NB4 (cell line): ENCODE measurements around the gene FKBP4.

ENCODE experiments used
- DNase-seq: peaks from one replicate; pipeline ENCODE4 v3.0.0; 2010; ENCODE audit warnings: low read depth
- H3K4me3 ChIP-seq: one replicate; pipeline ENCODE4 v1.5.1; 2011; ENCODE audit warnings: mild to moderate bottlenecking, low read depth, low read length, moderate library complexity
- MYC ChIP-seq: IDR thresholded peaks from 2 replicates; pipeline ENCODE4 v1.6.1; 2011; ENCODE audit warnings: low read depth, low read length
- POLR2A ChIP-seq: IDR thresholded peaks from 2 replicates; pipeline ENCODE4 v1.6.1; 2011; ENCODE audit warnings: mild to moderate bottlenecking; ENCODE audit not compliant: insufficient read length; ENCODE audit errors: extremely low read depth
- TF ChIP-seq, protein P1 (sequence below): IDR thresholded peaks from 2 replicates; pipeline ENCODE4 v1.6.1; 2011; ENCODE audit warnings: low read depth, low read length
- TF ChIP-seq, protein P2 (sequence below): IDR thresholded peaks from one replicate; pipeline ENCODE4 v1.5.1; 2012; ENCODE audit warnings: low read depth, low read length

Gene FKBP4

DNA sequence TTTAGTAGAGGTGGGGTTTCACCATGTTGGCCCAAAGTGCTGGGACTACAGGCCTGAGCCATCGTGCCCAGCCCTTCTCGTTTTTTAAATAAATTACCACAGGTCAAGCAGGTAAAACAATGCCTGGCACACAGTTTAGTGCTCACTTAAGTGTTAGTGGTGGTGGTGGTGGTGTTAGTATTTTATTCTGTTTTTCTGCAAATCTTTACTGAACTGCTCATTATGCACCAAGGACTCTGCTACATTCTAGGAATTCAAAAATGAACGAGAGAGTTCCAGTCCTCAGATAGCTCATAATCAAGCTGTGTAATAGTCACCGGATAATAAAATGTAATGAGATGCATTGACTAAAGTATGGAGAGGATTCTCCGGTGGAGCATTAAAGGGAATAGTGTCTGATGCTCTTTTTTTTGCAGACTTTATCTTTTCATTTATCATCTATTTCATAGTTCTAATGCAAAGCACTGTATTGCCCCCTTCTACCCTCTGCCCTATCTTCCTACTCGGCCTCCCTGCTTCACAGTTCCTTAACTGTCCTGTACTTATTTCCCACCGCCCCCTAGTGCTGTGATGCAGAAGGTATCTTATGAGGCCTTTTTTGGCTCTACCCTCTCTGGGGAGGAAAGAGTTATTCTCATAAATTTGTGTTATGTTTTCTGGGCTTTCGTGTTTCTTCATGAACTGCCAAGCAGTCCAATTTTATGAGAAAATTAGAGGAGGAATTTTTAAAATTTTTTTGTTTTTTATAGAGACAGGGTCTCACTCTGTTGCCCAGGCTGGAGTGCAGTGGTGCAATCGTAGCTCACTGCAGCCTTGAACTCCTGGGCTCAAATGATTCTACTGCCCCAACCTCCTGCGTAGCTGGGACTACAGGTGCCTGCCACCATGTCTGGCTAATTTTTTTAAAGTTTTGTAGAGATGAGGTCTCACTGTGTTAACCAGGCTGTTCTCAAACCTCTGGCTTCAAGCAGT, 18.7 kb downstream of the FKBP4 start:
- TF ChIP-seq MYC (0 out of 2 replicates have a peak, but pooled peaks have one; percentile 14), POLR2A (no peak)
- TF ChIP-seq, protein P1, sequence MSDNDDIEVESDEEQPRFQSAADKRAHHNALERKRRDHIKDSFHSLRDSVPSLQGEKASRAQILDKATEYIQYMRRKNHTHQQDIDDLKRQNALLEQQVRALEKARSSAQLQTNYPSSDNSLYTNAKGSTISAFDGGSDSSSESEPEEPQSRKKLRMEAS, result no peak
- TF ChIP-seq, protein P2, sequence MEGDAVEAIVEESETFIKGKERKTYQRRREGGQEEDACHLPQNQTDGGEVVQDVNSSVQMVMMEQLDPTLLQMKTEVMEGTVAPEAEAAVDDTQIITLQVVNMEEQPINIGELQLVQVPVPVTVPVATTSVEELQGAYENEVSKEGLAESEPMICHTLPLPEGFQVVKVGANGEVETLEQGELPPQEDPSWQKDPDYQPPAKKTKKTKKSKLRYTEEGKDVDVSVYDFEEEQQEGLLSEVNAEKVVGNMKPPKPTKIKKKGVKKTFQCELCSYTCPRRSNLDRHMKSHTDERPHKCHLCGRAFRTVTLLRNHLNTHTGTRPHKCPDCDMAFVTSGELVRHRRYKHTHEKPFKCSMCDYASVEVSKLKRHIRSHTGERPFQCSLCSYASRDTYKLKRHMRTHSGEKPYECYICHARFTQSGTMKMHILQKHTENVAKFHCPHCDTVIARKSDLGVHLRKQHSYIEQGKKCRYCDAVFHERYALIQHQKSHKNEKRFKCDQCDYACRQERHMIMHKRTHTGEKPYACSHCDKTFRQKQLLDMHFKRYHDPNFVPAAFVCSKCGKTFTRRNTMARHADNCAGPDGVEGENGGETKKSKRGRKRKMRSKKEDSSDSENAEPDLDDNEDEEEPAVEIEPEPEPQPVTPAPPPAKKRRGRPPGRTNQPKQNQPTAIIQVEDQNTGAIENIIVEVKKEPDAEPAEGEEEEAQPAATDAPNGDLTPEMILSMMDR, result peak; percentile 70
- peak; percentile 79 for DNase-seq
- peak overlapping the region; percentile 91 for H3K4me3 ChIP-seq

DNA sequence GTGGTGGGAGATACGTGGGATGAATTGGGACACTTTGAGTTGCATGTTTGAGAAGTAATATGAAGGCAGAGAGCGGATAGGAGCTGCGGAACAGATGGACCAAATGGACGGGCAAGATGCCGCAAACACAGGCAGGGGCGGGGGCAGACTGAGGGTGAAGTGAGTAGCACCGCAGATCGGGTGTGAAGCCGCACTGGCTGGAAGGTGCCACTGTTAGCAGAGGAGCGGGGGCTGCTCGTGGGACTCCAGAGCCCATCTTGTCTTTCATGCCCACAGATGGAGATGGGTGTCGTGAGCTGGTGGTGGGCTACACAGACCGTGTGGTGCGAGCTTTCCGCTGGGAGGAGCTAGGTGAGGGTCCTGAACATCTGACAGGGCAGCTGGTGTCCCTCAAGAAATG, 25.0 kb downstream of the FKBP4 start:
- TF ChIP-seq MYC (no peak), POLR2A (no peak)
- TF ChIP-seq, protein P2, result no peak
- TF ChIP-seq, protein P1, result no peak
- H3K4me3 ChIP-seq, result no peak overlapping the region
- DNase-seq, result no peak

DNA sequence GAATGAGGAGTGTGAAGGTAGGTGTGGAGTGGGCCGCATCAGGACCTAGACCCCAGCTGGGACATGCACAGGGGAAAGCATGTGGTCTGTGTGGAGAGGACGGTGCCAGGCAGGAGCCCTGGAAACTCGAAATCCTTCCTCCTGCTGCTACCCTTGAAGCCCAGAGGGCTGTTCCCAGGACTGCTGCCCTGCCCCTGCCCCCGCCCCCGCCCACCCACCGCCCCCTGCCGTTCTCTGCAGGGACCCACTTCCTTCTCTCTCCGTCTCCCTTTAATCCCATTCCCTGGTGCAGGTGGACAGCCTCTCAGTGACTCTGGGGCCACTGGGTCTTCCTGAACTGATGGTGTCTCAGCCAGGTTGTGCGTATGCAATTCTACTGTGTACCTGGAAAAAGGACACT, 25.7 kb downstream of the FKBP4 start:
- DNase-seq, result no peak
- TF ChIP-seq, protein P2, result no peak
- TF ChIP-seq MYC (no peak), POLR2A (no peak)
- TF ChIP-seq, protein P1, result no peak
- no peak overlapping the region for H3K4me3 ChIP-seq

DNA sequence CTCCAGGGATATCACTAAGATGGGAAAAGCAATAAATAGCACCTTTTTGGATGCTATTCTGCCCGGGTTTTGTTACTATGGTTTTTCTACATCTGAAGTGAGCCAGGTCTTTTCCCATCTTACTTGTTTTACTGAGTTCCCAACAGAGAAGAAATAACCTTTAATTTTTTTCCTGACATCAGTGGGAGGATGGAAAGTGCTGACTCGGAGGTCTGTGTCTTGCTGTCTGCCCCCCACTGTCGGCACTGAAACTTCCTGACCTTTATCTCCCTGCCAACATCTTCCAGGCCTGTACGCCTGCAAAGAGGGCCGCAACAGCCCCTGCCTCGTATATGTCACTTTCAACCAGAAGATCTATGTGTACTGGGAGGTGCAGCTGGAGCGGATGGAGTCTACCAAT, 28.7 kb downstream of the FKBP4 start:
- TF ChIP-seq MYC (no peak), POLR2A (no peak)
- TF ChIP-seq, protein P1, result no peak
- TF ChIP-seq, protein P2, result no peak
- DNase-seq, result no peak
- H3K4me3 ChIP-seq, result no peak overlapping the region

DNA sequence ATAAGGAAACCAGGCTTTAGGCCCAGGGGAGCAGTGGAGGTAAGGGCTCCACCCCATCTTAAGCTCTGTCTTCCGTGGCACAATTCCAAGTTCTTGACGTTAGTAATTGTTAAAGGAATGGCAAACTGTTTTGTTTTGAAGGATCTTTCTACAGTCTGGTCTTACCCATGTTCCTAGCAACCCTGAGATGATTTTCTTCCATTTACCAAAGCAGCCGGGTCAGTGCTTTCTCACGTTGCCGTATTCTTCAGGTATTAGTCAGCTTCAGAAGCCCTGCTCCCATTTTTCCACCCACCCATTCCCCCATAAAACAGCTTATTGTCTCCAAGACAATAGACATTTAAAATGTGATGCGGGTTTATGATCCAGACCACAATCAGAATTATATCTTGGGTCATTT, 29.8 kb downstream of the FKBP4 start:
- no peak overlapping the region for H3K4me3 ChIP-seq
- DNase-seq, result no peak
- no peak for TF ChIP-seq MYC
- TF ChIP-seq, protein P2, result no peak
- TF ChIP-seq, protein P1, result no peak
- no peak for TF ChIP-seq POLR2A

DNA sequence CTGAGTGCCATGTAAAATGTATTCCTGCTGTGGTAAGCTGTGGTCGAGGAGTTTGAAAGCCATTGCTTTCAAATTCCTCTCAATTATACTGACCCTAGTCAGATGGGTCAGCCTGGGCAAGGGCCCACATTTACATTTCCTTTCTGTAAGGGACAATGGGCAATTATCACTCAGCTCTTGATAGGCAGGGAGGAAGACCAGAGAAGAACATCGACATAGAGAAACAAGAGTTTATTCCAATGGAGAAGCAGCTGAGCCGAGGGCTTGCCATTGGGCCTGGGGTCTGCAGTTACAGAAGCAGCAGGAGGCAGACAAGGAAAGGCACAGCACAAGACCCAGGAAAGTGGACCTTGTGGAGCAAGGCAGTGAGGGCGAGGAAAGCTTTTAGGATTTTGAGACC, 30.4 kb downstream of the FKBP4 start:
- no peak for TF ChIP-seq POLR2A
- DNase-seq, result no peak
- H3K4me3 ChIP-seq, result no peak overlapping the region
